ENCODE measurements around the gene RPS18. TPM values are rescaled to one million over a fixed set of nuclear protein-coding genes. Genes with fewer than 3 reads are reported as not detected.
"Not testable (repeated sequence)": the region's sequence is repeated elsewhere in the genome, so short reads cannot be mapped to it uniquely, and the experiment has no call there.

The RPS18 gene
- polyA plus RNA-seq (2012; ENCODE audit: missing spikeins) = 14,102 TPM

DNA sequence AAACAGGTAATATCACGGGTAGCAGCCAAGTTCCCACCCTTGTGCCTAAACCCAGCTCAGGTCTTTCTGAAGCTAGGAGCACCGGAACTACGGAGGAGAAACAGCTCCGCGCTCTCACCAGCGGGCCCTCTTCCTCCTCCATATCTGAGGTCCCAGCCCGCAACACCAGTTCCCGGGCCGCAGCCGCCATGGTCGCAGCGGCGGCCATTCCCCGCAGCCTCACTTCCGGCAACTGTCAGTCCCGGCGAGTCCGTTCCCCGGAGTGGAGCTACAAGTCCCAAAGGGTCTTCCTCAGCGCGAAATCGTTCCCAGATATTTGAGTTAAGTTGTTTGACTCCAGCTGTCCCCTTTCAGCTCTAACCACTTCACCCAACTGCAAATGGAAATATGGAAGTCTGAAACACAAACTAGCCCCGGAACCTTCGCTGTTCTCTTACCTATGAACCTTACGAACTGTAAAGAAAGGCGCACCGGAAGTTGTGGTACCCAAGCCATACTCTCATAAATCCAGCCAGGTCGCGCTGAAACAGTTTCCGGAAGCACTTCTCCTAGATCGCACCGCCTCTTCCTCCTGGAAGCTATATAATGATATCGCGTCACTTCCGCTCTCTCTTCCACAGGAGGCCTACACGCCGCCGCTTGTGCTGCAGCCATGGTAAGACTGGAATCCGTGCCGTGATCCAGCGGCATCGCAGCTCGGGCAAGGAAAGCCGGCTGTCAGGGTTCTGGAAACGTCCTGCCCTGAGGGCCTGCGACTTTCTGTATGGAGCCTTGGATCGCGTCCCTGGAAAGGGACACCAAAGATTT lies at the start of gene RPS18, which contains the start of gene VPS52:
RPS18 (plus strand) TSS at position 608 of the 807 bp plus-strand sequence; CDS start at position 653, 45 bp downstream.
VPS52 (minus strand) TSS at position 409 of the 807 bp plus-strand sequence; CDS start at position 208, 201 bp downstream.
- peak; percentile 100 for TF ChIP-seq POLR2AphosphoS5 (IDR thresholded peaks at IDR 0.05; ENCODE audit: low read depth, low read length)
- TF ChIP-seq TAF1 (IDR thresholded peaks at IDR 0.05; ENCODE audit: borderline replicate concordance, low read depth, low read length) = peak; percentile 99
- peak; percentile 100 for TF ChIP-seq POLR2A (IDR thresholded peaks at IDR 0.05; ENCODE audit: low read depth, low read length)
- DNase-seq (ENCODE audit: insufficient read length) (peak; percentile 70), FAIRE-seq (peak; percentile 95)

DNA sequence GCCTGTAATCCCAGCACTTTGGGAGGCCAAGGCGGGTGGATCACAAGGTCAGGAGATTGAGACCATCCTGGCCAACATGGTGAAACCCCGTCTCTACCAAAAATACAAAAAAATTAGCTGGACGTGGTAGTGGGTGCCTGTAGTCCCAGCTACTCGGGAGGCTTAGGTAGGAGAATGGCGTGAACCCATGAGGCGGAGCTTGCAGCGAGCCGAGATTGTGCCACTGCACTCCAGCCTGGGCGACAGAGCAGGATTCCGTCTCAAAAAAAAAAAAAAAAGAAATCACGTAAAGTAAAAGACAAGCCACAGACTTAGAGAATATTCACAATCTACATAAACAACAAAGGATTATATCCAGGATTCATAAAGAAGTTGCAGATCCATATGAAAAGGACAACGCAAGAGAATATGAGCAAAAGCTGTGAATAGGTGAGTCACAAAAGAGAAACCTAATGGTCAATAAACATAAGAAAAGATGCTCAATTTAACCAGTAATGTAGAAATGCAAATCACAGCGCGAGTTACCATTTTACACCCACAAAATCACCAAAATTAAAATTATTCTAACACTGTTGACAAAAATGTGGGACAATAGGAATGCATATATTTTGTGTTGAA lies 45.3 kb upstream of the RPS18 start:
- FAIRE-seq; DNase-seq (ENCODE audit: insufficient read length): not testable (repeated sequence)

DNA sequence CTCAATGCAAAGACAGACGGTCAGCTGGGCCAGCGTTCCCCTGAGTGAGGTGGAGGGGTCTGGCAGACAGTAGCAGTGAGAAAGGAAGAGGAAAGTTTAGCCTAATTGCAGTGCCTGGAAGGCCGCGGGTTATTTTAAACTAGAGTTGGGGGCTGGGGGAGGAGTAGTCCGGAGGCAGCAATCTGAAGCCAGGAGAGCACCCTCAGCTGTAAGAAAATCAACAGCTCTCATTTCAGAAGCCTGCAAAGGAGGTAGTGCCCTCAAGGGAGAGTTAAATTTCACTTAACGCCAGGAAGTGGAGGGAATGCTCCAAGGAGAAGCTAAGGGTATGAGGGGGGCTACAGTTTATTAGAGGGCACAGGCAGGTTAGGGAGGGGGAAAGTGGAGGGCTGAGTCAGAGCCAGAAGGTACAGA lies 36.6 kb upstream of the RPS18 start:
- no peak for DNase-seq (ENCODE audit: insufficient read length)
- TF ChIP-seq TAF1 (IDR thresholded peaks at IDR 0.05; ENCODE audit: borderline replicate concordance, low read depth, low read length) (no peak), POLR2A (IDR thresholded peaks at IDR 0.05; ENCODE audit: low read depth, low read length) (no peak), POLR2AphosphoS5 (IDR thresholded peaks at IDR 0.05; ENCODE audit: low read depth, low read length) (no peak)

DNA sequence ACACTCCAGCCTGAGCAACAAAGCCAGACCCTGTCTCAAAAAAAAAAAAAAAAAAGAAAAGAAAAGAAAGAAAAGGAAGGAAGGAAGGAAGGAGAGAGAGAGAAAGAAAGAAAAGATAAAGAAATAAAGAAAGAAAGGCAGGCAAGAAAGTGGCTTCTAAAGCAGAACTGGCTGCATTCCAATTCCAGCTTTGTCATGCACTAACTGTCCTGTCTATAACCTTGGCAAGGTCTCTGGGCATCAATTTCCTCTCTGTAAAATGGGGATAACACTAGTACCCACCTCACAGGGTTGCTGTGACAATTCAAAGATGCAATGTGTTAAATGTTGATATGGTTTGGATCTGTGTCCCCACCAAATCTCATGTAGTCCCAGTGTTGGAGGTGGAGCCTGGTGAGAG lies 35.5 kb upstream of the RPS18 start:
- no peak for TF ChIP-seq POLR2A (IDR thresholded peaks at IDR 0.05; ENCODE audit: low read depth, low read length)
- no peak for TF ChIP-seq POLR2AphosphoS5 (IDR thresholded peaks at IDR 0.05; ENCODE audit: low read depth, low read length)
- TF ChIP-seq TAF1 (IDR thresholded peaks at IDR 0.05; ENCODE audit: borderline replicate concordance, low read depth, low read length) = no peak
- DNase-seq (ENCODE audit: insufficient read length) (no peak), FAIRE-seq (no peak)

More for the DNA sequence above, 36.6 kb upstream of the RPS18 start:
- no peak for FAIRE-seq

DNA sequence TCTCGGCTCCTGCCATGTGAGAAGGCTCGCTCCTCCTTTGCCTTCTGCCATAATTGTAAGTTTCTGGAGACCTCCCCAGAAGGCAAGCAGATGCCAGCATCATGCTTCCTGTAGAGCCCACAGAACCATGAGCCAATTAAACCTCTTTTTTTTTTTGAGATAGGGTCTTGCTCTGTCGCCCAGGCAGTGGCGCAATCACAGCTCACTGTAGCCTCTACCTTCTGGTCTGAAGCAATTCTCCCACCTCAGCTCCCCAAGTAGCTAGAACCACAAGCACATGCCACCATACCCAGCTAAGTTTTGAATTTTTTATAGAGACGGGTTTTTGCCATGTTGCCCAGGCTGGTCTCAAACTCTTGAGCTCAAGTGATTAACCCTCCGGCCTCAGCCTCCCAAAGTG lies 35.0 kb upstream of the RPS18 start:
- FAIRE-seq = no peak

DNA sequence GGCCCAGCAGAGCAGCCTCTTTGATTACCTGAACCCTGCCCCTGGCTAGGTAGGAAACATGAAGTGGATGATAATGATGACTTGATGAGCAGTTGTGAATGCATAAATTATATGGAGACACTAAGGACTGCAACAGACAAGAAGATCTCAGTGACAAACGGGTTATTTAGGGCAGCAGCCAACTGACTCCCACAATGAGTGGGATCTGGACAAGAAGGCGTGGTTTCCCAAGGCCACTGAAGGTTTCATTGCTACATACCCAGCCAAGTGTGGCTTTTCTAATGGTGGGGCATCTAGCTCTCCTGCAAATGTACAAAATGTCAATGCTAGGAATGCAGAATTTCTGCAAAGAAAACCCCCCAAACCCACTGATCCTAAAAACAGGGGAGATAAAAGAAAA lies 34.1 kb upstream of the RPS18 start:
- TF ChIP-seq POLR2A (IDR thresholded peaks at IDR 0.05; ENCODE audit: low read depth, low read length) = no peak
- no peak for TF ChIP-seq POLR2AphosphoS5 (IDR thresholded peaks at IDR 0.05; ENCODE audit: low read depth, low read length)
- TF ChIP-seq TAF1 (IDR thresholded peaks at IDR 0.05; ENCODE audit: borderline replicate concordance, low read depth, low read length) = no peak
- no peak for DNase-seq (ENCODE audit: insufficient read length)
- no peak for FAIRE-seq

More for the DNA sequence above, 35.0 kb upstream of the RPS18 start:
- DNase-seq (ENCODE audit: insufficient read length) = no peak
- TF ChIP-seq TAF1 (IDR thresholded peaks at IDR 0.05; ENCODE audit: borderline replicate concordance, low read depth, low read length) = no peak
- no peak for TF ChIP-seq POLR2A (IDR thresholded peaks at IDR 0.05; ENCODE audit: low read depth, low read length)
- TF ChIP-seq POLR2AphosphoS5 (IDR thresholded peaks at IDR 0.05; ENCODE audit: low read depth, low read length) = no peak

DNA sequence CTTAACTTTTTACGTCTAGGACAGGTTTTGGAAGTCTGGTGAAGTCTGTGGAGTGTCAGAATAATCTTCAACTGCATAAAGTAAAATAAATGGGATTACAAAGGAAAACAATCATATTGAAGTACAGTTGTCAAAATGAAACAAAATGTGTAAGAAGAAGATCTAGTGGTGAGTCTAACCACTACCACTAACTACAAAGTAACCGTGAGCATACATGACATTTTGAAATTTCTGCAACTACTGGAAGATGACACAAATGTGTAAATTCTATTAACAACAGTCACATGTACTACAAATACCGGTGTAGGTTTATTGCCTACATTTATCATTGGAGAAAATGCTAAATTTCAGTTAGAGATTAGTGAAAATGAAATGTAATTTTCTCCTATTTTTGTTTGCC lies 29.9 kb upstream of the RPS18 start:
- FAIRE-seq (no peak), DNase-seq (ENCODE audit: insufficient read length) (no peak)
- TF ChIP-seq TAF1 (IDR thresholded peaks at IDR 0.05; ENCODE audit: borderline replicate concordance, low read depth, low read length) = no peak
- TF ChIP-seq POLR2AphosphoS5 (IDR thresholded peaks at IDR 0.05; ENCODE audit: low read depth, low read length) = no peak
- no peak for TF ChIP-seq POLR2A (IDR thresholded peaks at IDR 0.05; ENCODE audit: low read depth, low read length)

DNA sequence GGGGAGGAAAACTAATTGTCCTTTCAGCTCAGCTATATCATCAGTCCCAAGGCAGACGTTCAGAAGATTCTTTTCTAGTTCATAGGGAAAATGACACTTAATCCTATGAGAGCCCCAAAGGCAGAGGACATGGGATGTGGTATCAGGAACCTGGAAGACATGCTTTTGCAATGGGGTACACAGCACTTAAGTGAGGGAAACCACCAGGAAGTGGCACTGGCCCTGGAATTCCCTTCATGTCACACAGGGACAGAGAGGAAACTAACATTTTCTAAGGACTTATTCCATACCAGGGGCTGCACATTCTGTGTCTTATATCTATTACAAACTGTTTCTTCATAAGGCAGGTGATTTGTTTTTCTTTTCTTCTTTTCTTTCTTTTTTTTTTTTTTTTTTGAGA lies 28.4 kb upstream of the RPS18 start:
- no peak for FAIRE-seq
- DNase-seq (ENCODE audit: insufficient read length) = no peak
- TF ChIP-seq POLR2A (IDR thresholded peaks at IDR 0.05; ENCODE audit: low read depth, low read length) = no peak
- TF ChIP-seq POLR2AphosphoS5 (IDR thresholded peaks at IDR 0.05; ENCODE audit: low read depth, low read length) = no peak

DNA sequence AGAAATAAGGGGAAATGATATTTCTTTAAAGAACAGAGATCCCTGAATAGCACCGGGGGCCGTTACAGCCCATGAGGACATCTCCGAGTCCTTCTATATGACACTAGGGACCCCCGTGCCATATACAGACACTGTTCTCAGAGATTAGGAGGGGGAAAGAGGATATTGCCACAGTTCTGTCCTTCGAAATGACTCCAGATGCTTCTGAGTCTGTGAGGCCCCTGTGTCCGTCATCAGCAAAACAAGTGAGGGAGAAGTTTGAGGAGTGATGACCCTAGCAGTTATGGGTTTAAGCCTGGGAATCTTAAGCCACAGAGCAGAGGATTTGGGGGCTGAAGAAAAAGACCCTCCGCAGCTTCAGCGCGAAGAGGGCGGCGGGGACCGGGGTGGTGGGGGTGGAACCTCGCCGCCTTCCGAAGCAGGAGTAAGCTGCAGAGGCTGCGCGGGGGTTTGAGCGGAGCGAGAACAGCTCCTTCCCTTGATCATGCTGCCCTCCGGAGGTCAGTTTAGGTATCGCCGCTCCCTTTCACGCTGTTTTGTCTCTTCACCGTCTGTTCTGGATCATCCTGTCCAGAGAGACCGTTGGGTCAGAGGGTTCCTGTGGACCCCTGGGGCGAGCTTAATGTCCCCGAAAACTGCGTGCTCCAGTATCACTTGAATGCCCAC lies 23.8 kb upstream of the RPS18 start:
- TF ChIP-seq TAF1 (IDR thresholded peaks at IDR 0.05; ENCODE audit: borderline replicate concordance, low read depth, low read length) (no peak), POLR2AphosphoS5 (IDR thresholded peaks at IDR 0.05; ENCODE audit: low read depth, low read length) (no peak), POLR2A (IDR thresholded peaks at IDR 0.05; ENCODE audit: low read depth, low read length) (no peak)
- FAIRE-seq (peak; percentile 92), DNase-seq (ENCODE audit: insufficient read length) (peak; percentile 66)

DNA sequence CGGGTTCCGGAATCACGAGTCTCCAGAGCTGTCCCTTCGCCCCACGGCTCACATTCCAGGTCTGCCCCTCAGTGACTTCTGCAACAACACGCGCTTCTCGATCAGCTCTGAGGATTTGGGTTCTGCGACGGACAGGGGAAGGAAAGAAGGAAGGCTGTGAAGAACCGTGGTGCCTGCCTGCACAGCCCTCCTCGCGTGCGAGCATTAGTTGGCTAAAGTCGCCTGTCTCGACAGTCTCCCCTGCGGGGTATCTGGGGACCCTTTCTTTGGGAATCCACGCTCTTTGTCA lies 23.3 kb upstream of the RPS18 start:
- FAIRE-seq (no peak), DNase-seq (ENCODE audit: insufficient read length) (no peak)
- TF ChIP-seq TAF1 (IDR thresholded peaks at IDR 0.05; ENCODE audit: borderline replicate concordance, low read depth, low read length) (no peak), POLR2A (IDR thresholded peaks at IDR 0.05; ENCODE audit: low read depth, low read length) (no peak), POLR2AphosphoS5 (IDR thresholded peaks at IDR 0.05; ENCODE audit: low read depth, low read length) (no peak)

DNA sequence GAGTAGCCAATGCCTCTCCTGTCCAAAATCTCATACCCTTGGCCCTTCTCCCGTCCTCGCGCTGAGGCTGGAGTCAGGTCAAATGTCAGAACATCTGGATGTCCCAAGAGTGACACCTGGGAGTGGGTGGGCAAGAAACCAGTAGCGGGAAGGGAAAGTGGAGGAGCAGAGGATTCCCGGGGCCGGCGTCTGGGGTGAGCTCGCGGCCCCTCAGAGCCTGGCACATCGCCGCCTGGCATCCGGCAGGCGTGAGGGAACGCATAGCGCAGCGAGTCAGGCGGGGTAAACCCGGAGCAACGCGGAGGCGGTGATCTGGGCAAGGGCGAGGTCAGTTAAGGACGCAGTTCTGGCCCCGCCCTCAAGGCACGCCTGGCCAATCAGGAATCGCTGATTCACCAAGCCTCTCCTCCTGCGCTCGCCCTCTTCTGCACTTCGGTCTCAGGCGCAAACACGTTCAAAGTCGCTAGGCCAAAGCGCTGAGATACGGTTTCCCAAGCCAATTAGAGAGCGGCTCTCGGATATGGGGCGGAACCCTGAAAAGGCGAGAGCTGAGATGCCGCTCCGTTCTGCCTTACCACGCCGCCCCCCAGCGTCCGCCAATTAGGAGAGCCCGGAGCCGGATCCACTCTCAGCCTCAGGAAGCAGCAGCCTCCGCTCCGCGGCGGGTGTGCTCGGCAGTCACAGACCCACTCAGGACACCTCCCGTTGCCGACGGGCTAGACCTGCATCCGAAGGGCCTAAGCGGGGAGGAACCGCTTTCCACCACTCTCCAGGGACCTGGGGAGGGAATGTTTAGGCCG lies 22.7 kb upstream of the RPS18 start:
- DNase-seq (ENCODE audit: insufficient read length) (peak; percentile 80), FAIRE-seq (peak; percentile 98)
- peak; percentile 94 for TF ChIP-seq POLR2AphosphoS5 (IDR thresholded peaks at IDR 0.05; ENCODE audit: low read depth, low read length)
- TF ChIP-seq TAF1 (IDR thresholded peaks at IDR 0.05; ENCODE audit: borderline replicate concordance, low read depth, low read length) = peak; percentile 56; the same call in 1 of the 2 replicates
- peak; percentile 96 for TF ChIP-seq POLR2A (IDR thresholded peaks at IDR 0.05; ENCODE audit: low read depth, low read length)

Data from GM12892 (cell line).